ENCODE measurements around the gene HSPH1. TPM values are rescaled to one million over a fixed set of nuclear protein-coding genes. Genes with fewer than 3 reads are reported as not detected.

HSPH1 gene
- total and polyA plus RNA-seq, 2 donors (not counting 3 experiments of a cell fraction or from before 2014, with no cell fraction given): 15.8 to 124 TPM

- DNase-seq (ENCODE audit: low read depth, low spot score): no peak
- CTCF ChIA-PET: no interaction called here
- TF ChIP-seq POLR2A (IDR thresholded peaks at IDR 0.05; ENCODE audit: low read depth, low read length): no peak
- TF ChIP-seq POLR2AphosphoS5 (IDR thresholded peaks at IDR 0.05; ENCODE audit: insufficient read depth, low read depth, low read length): no peak
- no peak for TF ChIP-seq JUN (IDR thresholded peaks at IDR 0.05; ENCODE audit: borderline replicate concordance, insufficient read depth, insufficient read length, low read depth)
- no peak for TF ChIP-seq MAX (IDR thresholded peaks at IDR 0.05; ENCODE audit: insufficient read depth, insufficient read length)
- TF ChIP-seq EZH2 (IDR thresholded peaks at IDR 0.05; ENCODE audit: borderline replicate concordance, low read depth, low read length, severe bottlenecking): no peak
- no peak for TF ChIP-seq GATA2 (IDR thresholded peaks at IDR 0.05; ENCODE audit: insufficient read depth, insufficient read length, low read depth, low read length)
- no peak for TF ChIP-seq CTCF (IDR thresholded peaks at IDR 0.05; ENCODE audit: extremely low read depth in 1 of 2, insufficient read depth in 1 of 2, low read depth in 1 of 2, low read length in 2 of 2)
- no peak for TF ChIP-seq MYC (IDR thresholded peaks at IDR 0.05; ENCODE audit: low read depth, low read length)
- TF ChIP-seq FOS (IDR thresholded peaks at IDR 0.05; ENCODE audit: borderline replicate concordance, insufficient read depth, low read length): no peak
- Histone ChIP-seq H3K36me3 (ENCODE audit: control insufficient read depth in 2 of 2, extremely low read depth in 1 of 2, insufficient read depth in 2 of 2, low read length in 2 of 2) (no peaks in the 10 kb centered on the region), H4K20me1 (replicated peaks; ENCODE audit: control insufficient read depth, extremely low read depth, insufficient read depth, low read length) (no peaks in the 10 kb centered on the region), H3K79me2 (ENCODE audit: control insufficient read depth, insufficient read depth, low read length) (no peaks in the 10 kb centered on the region), H3K9me1 (replicated peaks; ENCODE audit: control insufficient read depth, extremely low read depth, insufficient read depth, low read length) (no peaks in the 10 kb centered on the region), H2AFZ (ENCODE audit: low read depth, low read length) (no peak overlapping the region), H3K9ac (replicated peaks; ENCODE audit: extremely low read depth, insufficient read depth, low read length) (no peak overlapping the region), H3K4me3 (replicated peaks in 1 of 3; ENCODE audit: insufficient read depth in 1 of 3, low read depth in 1 of 3, low read length in 3 of 3) (no peak overlapping the region), H3K9me3 (replicated peaks; ENCODE audit: control insufficient read depth, insufficient read depth, low read length) (no peaks in the 10 kb centered on the region), H3K4me2 (ENCODE audit: insufficient read depth, low read length) (no peak overlapping the region), H3K4me1 (ENCODE audit: control insufficient read depth, extremely low read depth, insufficient read depth, low read length) (no peaks in the 10 kb centered on the region), H3K27me3 (ENCODE audit: control insufficient read depth in 2 of 2, insufficient read depth in 2 of 2, low read length in 2 of 2) (no peaks in the 10 kb centered on the region), H3K27ac (ENCODE audit: insufficient read depth, low read depth, low read length) (no peak overlapping the region)
- BruUV-seq (replicated peaks): no TSS peak
- POLR2A ChIA-PET: no interaction called here
- intact Hi-C loops (cut with micrococcal nuclease) (no loop called here), dilution Hi-C loops (cut with MboI; ENCODE audit: extremely low pct_ligation_motif_present, low sequenced_read_pairs) (no loop called here)
- FAIRE-seq: no peak
Observed at GRCh38 chr13:31175847-31176532, 14.3 kb upstream of the HSPH1 start.

All from endothelial cell of umbilical vein (primary cell).